ENCODE measurements around the gene PTGR3.

The PTGR3 gene

DNA sequence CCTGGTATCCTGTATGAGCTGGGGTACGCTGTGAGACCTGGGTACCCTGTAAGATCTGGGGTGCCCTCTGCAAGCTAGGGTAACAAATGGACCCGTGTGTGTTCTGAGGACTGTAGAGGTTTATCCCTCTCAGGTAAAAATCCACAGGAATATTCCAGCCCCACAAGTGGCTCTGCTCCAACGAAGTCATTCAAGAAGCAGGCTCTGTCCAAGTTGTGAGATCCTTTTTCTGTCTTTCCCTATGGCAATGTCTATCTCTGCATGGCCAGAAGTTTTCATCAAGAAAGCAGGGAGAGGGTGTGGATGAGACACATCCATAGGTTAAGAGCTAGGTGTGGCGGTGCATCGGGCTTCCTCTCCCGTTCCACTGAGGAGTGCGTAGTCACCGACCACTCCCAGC is 43.0 kb downstream of the PTGR3 start:
- no peak for DNase-seq (ENCODE audit: low read depth)
- TF ChIP-seq, protein P1, sequence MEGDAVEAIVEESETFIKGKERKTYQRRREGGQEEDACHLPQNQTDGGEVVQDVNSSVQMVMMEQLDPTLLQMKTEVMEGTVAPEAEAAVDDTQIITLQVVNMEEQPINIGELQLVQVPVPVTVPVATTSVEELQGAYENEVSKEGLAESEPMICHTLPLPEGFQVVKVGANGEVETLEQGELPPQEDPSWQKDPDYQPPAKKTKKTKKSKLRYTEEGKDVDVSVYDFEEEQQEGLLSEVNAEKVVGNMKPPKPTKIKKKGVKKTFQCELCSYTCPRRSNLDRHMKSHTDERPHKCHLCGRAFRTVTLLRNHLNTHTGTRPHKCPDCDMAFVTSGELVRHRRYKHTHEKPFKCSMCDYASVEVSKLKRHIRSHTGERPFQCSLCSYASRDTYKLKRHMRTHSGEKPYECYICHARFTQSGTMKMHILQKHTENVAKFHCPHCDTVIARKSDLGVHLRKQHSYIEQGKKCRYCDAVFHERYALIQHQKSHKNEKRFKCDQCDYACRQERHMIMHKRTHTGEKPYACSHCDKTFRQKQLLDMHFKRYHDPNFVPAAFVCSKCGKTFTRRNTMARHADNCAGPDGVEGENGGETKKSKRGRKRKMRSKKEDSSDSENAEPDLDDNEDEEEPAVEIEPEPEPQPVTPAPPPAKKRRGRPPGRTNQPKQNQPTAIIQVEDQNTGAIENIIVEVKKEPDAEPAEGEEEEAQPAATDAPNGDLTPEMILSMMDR (IDR thresholded peaks at IDR 0.05; ENCODE audit: low read depth, low read length): no peak
- TF ChIP-seq POLR2A (IDR thresholded peaks at IDR 0.05; ENCODE audit: extremely low read depth, insufficient read length) (no peak), MYC (IDR thresholded peaks at IDR 0.05; ENCODE audit: low read depth, low read length) (no peak)
- TF ChIP-seq, protein P2, sequence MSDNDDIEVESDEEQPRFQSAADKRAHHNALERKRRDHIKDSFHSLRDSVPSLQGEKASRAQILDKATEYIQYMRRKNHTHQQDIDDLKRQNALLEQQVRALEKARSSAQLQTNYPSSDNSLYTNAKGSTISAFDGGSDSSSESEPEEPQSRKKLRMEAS (IDR thresholded peaks at IDR 0.05; ENCODE audit: low read depth, low read length): no peak

DNA sequence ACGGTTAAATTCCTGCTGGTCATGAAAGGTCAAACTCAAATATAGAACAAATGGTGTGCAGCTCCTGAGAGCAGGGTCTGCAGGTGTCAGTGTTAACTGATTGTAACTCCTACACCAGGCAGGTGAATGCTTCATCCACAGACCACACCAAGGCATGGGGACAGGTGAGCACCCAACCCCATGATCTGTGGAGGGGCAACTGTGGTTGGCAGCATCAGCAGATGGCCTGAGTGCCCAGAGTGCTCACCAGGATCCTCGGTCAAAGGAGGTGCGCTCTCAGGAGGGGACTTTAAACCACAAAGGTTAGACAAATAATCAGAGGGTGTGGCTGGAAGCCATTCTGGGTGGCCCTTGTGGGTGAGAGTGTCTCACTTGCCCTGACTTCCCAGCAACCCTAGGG is 44.5 kb downstream of the PTGR3 start:
- TF ChIP-seq, protein P1 (IDR thresholded peaks at IDR 0.05; ENCODE audit: low read depth, low read length): no peak
- TF ChIP-seq POLR2A (IDR thresholded peaks at IDR 0.05; ENCODE audit: extremely low read depth, insufficient read length): no peak
- no peak for TF ChIP-seq MYC (IDR thresholded peaks at IDR 0.05; ENCODE audit: low read depth, low read length)
- H3K4me3 ChIP-seq (ENCODE audit: low read depth, low read length): no peak overlapping the region
- no peak for DNase-seq (ENCODE audit: low read depth)

More for the DNA sequence above, 43.0 kb downstream of the PTGR3 start:
- no peak overlapping the region for H3K4me3 ChIP-seq (ENCODE audit: low read depth, low read length)

DNA sequence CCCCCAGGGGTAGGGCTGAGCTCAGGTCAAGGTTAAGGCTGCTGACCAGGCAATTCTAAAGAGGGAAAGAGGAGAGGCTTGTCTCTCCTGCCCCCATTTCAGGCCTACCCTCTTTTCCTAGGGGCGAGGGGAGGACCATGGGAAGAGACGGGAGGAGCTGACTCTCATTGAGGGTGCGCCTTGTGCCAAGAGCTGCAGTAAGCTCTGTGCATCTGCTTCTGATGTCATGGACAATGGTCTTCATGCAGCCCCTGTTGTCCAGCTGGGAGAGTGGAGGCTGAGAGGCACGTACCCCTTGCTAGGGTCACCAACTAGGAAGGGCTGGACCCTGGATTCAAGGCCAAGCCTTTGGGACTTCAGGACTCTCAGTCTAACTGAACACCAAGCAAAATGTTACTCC is 45.2 kb downstream of the PTGR3 start:
- no peak overlapping the region for H3K4me3 ChIP-seq (ENCODE audit: low read depth, low read length)
- no peak for DNase-seq (ENCODE audit: low read depth)
- TF ChIP-seq MYC (IDR thresholded peaks at IDR 0.05; ENCODE audit: low read depth, low read length) (no peak), POLR2A (IDR thresholded peaks at IDR 0.05; ENCODE audit: extremely low read depth, insufficient read length) (no peak)
- TF ChIP-seq, protein P2 (IDR thresholded peaks at IDR 0.05; ENCODE audit: low read depth, low read length): no peak
- TF ChIP-seq, protein P1 (IDR thresholded peaks at IDR 0.05; ENCODE audit: low read depth, low read length): no peak

DNA sequence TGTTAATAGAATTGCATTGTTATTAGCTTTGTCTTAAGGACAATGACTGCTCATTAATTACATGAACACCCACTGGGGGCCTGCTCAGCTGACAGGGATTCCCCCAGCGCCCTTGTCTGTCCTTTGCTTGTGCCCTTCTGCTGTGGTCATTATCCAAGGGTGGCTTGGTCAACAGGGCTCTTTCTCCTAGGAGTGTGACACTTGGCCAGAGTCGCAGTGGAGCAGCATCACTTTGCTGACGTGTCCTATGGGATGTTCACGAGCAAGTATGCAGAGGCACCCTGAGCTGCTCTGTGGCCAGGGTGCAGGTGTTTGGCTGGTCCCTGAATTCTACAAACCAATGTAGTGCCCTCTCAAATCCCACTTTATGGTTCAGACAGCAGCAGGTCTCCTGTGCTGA is 46.0 kb downstream of the PTGR3 start:
- TF ChIP-seq MYC (IDR thresholded peaks at IDR 0.05; ENCODE audit: low read depth, low read length) (no peak), POLR2A (IDR thresholded peaks at IDR 0.05; ENCODE audit: extremely low read depth, insufficient read length) (no peak)
- TF ChIP-seq, protein P2 (IDR thresholded peaks at IDR 0.05; ENCODE audit: low read depth, low read length): no peak
- TF ChIP-seq, protein P1 (IDR thresholded peaks at IDR 0.05; ENCODE audit: low read depth, low read length): no peak

DNA sequence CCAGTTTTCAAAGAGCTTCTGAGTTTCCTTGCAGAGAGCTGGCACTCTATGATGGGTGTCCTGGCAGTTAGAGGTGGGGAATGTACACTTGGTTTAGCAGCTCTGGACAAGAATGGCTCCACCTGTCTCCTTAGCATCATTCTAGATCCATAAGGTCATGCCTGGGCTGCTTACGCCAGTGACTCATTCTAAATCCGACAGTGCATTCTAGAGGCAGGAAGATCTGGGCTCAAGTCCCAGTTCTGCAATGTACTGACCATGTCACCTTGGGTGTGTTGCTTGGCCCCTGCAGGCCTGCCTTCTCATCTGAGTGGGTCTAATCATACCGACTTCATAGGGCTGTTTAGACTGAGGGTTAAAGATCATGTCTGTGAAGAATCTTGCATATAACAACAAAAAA is 46.5 kb downstream of the PTGR3 start:
- DNase-seq (ENCODE audit: low read depth): no peak
- H3K4me3 ChIP-seq (ENCODE audit: low read depth, low read length): no peak overlapping the region
- TF ChIP-seq MYC (IDR thresholded peaks at IDR 0.05; ENCODE audit: low read depth, low read length): no peak
- TF ChIP-seq, protein P2 (IDR thresholded peaks at IDR 0.05; ENCODE audit: low read depth, low read length): no peak
- TF ChIP-seq, protein P1 (IDR thresholded peaks at IDR 0.05; ENCODE audit: low read depth, low read length): no peak
- no peak for TF ChIP-seq POLR2A (IDR thresholded peaks at IDR 0.05; ENCODE audit: extremely low read depth, insufficient read length)

More for the DNA sequence above, 46.0 kb downstream of the PTGR3 start:
- H3K4me3 ChIP-seq (ENCODE audit: low read depth, low read length): no peak overlapping the region
- DNase-seq (ENCODE audit: low read depth): no peak
